ENCODE measurements around the gene LAMB3.
A peak's percentile ranks its signal among the peaks of the same experiment; 100 is the strongest.
"Not testable (repeated sequence)": the region's sequence is repeated elsewhere in the genome, so short reads cannot be mapped to it uniquely, and the experiment has no call there.

Gene LAMB3

DNA sequence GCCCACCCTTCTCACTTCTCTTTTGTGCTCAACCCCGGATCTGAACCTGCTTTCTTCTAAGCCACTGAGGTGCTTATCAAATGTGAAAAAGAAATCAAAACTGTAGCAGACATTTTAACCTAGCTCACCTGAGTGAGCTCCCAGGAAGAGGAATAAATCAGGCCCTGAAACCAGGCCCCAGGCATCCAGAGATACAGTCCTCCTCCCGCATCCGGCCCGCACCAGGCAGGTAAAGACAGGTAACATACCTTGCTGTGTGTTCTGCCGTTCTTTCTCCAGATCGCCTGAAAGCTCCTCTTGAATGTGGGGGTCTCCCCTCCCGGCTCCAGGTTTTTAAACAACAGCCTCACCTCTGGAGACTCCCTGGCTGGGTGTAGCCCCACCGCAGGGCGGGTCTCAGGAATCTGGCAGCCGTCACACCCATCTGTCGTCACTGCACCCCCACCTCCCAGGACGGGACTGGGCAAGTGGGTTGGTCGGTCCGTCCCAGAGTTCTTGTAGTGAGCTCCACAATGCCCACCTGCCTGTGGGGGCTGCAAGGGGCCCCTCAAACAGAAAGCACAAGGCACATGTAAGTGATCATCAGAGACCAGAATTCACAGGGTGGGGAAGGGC, at the start of gene LAMB3:
TSS of gene LAMB3 (minus strand) at position 305 of the 615 bp plus-strand sequence. CDS start 1,481 bp downstream, outside the sequence.
- TF ChIP-seq, protein P1, sequence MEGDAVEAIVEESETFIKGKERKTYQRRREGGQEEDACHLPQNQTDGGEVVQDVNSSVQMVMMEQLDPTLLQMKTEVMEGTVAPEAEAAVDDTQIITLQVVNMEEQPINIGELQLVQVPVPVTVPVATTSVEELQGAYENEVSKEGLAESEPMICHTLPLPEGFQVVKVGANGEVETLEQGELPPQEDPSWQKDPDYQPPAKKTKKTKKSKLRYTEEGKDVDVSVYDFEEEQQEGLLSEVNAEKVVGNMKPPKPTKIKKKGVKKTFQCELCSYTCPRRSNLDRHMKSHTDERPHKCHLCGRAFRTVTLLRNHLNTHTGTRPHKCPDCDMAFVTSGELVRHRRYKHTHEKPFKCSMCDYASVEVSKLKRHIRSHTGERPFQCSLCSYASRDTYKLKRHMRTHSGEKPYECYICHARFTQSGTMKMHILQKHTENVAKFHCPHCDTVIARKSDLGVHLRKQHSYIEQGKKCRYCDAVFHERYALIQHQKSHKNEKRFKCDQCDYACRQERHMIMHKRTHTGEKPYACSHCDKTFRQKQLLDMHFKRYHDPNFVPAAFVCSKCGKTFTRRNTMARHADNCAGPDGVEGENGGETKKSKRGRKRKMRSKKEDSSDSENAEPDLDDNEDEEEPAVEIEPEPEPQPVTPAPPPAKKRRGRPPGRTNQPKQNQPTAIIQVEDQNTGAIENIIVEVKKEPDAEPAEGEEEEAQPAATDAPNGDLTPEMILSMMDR (conservative IDR thresholded peaks at IDR 0.05), result no peak
- H3K27ac ChIP-seq, result peak within 1 kb of the TSS; percentile 69

DNA sequence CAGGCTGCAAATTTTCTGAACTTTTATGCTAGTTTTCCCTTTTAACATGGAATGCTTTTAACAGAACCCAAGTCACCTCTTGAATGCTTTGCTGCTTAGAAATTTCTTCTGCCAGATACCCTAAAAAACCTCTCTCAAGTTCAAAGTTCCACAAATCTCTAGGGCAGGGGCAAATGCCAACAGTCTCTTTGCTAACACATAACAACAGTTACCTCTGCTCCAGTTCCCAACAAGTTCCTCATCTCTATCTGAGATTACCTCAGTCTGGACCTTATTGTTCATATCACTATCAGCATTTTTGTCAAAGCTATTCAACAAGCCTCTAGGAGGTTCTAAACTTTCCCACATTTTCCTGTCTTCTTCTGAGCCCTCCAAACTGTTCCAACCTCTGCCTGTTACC, 48.5 kb upstream of the LAMB3 start:
- not testable (repeated sequence) for H3K27ac ChIP-seq

DNA sequence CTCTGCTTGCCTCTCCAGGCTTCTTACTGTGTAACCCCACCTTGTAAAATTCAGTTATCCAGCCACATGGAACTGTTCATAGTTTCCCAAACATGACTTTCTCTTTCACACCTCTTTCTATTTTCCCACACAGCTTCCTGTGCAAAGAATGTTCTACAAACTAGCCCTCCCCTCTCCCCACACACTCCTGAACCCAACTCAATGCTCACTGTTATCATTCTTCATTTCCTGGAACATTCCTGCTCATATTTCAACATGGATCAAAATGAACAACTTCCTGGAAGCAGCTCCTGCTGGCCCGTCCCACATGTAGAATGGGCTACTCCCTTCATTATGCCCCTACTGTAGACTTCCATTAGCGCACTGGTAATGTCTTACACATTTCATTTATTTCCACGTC, 44.9 kb upstream of the LAMB3 start:
- TF ChIP-seq, protein P1 (conservative IDR thresholded peaks at IDR 0.05), result no peak
- H3K27ac ChIP-seq, result no peak overlapping the region

DNA sequence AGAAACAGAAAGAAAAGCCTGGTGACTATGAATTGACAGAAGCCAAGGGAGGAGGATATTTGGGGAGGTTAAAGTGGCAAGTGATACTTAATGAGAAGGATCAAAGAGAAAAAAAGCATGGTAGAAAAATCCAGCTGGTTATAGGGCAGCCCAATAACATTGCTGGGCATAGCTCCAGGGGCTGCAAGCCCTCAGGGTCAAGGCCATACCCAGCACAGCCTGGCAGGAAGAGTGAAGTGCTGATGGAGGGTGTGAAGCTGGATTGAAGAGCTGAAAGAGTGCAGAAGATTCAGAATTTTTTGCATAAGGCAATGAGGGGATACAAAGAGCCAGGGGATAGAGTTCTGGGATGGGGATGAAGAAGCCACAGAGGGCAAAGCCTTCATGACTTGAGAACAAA, 44.4 kb upstream of the LAMB3 start:
- TF ChIP-seq, protein P1 (conservative IDR thresholded peaks at IDR 0.05), result no peak
- H3K27ac ChIP-seq, result no peak overlapping the region

DNA sequence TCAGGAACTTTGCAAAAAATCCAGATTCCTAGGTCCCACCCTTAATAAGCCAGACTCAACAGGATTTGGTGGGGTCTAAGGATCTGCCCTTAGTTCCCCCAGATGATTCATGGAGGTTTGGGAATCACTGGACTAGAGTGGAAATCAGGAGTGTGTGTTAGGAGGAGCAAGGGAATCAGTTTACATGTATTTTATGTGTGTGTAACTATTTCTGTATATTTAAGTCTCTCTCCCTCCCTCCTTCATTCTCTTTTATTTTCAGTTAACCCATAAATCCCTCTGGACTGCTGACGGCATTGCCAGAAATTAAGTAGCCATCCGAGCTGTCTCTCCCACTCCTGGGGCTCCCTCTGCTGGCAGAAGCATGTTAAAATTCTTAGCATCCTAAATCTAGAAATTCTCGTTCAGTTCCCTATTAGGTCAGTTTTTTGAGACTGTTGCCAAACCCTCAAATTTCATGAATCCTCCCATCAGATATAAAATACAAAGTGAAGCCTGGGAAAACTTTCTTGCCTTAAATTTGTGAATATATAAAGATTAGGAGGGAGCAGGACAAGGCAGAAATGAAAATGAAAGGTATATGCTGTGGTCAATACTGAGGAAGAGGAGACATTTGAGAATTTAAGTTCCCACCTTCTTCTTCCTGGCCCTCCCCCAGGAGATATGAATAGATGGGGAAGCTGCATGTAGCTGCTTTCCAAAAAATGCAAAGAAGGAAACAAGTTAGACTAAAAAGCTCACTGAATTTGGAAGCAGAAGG, 40.7 kb upstream of the LAMB3 start:
- TF ChIP-seq, protein P1 (conservative IDR thresholded peaks at IDR 0.05), result peak; percentile 91
- no peak overlapping the region; the same call in 1 of the 2 replicates for H3K27ac ChIP-seq

GRCh38 chr1:209692296-209692695, 40.1 kb upstream of the LAMB3 start:
- TF ChIP-seq, protein P1 (conservative IDR thresholded peaks at IDR 0.05), result no peak
- H3K27ac ChIP-seq, result no peak overlapping the region; the same call in 1 of the 2 replicates

DNA sequence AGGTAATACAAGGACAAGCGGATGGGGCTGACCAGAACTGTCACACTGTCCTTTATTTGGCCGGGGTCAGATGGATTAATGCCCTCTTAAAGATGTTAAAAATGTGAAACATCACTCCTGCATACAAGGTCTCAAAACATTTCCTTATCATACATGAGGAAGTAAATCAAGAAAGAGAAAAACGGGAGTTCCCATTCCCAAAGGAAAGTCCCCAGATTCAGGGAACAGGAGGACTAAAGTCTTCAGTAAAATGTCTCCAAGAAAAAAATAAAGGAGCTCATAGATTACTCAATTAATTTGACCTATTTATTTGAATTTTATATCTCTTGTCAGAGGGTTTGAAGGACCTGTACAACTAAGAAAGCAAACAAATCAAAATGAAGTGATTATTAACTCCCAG, 39.0 kb upstream of the LAMB3 start:
- H3K27ac ChIP-seq, result no peak overlapping the region
- TF ChIP-seq, protein P1 (conservative IDR thresholded peaks at IDR 0.05), result no peak

DNA sequence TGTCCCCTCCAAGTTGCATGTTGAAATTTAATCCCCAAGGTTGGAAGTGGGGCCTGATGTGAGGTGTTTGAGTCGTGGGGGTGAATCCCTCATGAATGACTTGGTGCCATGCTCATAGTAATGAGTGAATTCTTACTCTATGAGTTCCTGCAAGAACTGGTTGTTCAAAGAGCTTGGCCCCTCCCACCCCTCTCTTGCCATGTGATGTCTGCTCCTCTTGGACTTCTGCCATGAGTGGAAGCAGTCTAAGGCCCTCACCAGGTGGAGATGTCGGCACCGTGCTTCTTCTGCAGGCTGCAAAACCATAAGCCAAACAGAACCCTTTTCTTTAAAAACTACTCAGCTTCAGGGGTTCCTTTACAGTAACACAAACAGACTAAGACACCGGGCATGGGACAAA, 37.3 kb upstream of the LAMB3 start:
- H3K27ac ChIP-seq, result no peak overlapping the region
- TF ChIP-seq, protein P1 (conservative IDR thresholded peaks at IDR 0.05), result no peak

Measured in VCaP (cell line).